ENCODE data around the gene PYGM. TPM values are rescaled to one million over a fixed set of nuclear protein-coding genes. Genes with fewer than 3 reads are reported as not detected.

PYGM gene
- total RNA-seq, 1 donor from 2014 or later, result 5.5 TPM

DNA sequence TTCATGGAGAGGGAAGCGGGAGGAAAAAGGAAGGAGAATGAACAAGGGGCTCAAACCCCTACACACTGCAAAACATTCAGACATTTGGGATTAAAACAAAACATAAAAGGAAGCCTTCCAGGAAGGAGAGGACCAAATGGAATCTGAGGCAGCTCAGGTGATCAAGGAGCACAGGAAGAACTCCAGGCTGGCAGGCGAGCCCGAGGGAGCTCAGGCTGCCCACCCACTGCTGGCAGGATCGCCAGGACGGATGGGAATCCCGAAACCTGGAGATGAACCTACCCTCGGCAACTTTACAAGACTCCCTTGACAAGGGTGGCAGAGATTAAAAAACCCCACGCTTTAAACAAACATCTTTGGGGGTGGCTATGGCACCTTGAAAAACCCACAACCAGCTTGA is 5.0 kb upstream of the PYGM start:
- peaks cover 20% of the 10 kb centered on the region for H3K4me1 Mint-ChIP-seq (ENCODE audit: low read depth, unreplicated experiment)
- peaks cover 6% of the 10 kb centered on the region for H3K36me3 Mint-ChIP-seq (ENCODE audit: unreplicated experiment)

DNA sequence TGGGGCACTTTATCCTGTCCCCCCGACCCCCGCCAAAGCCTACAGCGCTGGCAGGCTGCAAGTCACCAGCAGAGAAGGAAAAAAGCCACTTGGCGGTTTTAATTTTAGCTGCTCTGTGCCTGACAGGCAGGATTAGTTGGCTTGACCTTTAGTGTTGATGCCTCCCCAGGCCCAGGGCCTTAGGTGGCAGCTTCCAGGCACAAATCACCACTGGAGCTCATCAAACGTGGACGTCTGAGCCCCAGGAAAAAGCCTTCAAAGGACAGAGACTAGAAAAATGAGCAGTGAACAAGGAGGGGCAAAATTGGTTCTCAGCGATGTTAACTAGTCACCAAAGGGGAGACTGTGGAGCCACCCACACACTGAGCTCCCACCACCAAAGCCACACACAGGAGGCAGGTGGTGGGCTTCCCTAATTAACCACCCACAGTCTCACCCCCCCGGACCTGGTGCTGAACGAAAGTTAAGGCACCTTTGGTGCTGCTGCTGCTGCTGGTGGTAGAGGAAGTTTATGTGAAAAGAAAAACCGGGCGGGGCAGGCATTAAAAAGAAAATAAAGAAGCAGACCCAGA is 4.4 kb upstream of the PYGM start:
- peaks cover under 1% of the 10 kb centered on the region for H3K36me3 Mint-ChIP-seq (ENCODE audit: unreplicated experiment)
- H3K4me1 Mint-ChIP-seq (ENCODE audit: low read depth, unreplicated experiment), result peaks cover 25% of the 10 kb centered on the region

More for the DNA sequence above, 5.0 kb upstream of the PYGM start:
- TF ChIP-seq, protein P1, sequence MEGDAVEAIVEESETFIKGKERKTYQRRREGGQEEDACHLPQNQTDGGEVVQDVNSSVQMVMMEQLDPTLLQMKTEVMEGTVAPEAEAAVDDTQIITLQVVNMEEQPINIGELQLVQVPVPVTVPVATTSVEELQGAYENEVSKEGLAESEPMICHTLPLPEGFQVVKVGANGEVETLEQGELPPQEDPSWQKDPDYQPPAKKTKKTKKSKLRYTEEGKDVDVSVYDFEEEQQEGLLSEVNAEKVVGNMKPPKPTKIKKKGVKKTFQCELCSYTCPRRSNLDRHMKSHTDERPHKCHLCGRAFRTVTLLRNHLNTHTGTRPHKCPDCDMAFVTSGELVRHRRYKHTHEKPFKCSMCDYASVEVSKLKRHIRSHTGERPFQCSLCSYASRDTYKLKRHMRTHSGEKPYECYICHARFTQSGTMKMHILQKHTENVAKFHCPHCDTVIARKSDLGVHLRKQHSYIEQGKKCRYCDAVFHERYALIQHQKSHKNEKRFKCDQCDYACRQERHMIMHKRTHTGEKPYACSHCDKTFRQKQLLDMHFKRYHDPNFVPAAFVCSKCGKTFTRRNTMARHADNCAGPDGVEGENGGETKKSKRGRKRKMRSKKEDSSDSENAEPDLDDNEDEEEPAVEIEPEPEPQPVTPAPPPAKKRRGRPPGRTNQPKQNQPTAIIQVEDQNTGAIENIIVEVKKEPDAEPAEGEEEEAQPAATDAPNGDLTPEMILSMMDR (IDR thresholded peaks at IDR 0.05; ENCODE audit: partially characterized antibody, unreplicated experiment), result no peak
- peaks cover 4% of the 10 kb centered on the region for H3K27me3 Mint-ChIP-seq (ENCODE audit: unreplicated experiment)
- H3K27ac Mint-ChIP-seq (ENCODE audit: unreplicated experiment), result no peak overlapping the region
- H3K9me3 Mint-ChIP-seq (ENCODE audit: unreplicated experiment), result peaks cover 7% of the 10 kb centered on the region
- H3K4me3 Mint-ChIP-seq (ENCODE audit: unreplicated experiment), result peak overlapping the region; percentile 10
- DNase-seq, result no peak

DNA sequence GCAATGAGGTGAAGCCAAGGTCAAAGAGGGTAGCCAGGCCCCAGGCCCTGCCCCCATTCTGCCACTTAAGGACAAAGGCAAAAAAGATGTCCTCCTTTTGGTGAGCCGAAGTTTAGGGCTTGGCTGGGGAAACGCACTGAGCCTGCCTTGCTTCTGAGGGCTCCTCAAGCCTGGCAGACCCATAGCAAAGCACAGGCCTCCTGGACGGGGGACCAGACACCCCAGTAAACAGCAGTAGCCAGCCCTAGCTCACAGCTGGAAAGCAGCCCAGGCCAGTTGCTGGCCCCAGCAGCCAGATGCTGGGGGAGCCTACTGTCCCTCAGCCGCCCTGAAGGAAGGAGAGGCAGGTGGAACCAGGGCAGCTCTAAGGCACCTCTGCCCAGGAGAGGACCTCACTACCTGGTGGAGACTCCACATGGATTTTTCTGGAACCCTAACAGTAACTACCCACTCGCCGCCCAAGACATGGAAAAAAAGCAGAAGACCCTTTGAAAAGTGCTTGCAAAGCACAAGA is 3.8 kb upstream of the PYGM start:
- no peak for DNase-seq
- Mint-ChIP-seq H3K4me1 (ENCODE audit: low read depth, unreplicated experiment) (peaks cover 25% of the 10 kb centered on the region), H3K9me3 (ENCODE audit: unreplicated experiment) (peaks cover 7% of the 10 kb centered on the region), H3K27me3 (ENCODE audit: unreplicated experiment) (peaks cover 4% of the 10 kb centered on the region), H3K36me3 (ENCODE audit: unreplicated experiment) (no peaks in the 10 kb centered on the region), H3K27ac (ENCODE audit: unreplicated experiment) (peak overlapping the region; percentile 36), H3K4me3 (ENCODE audit: unreplicated experiment) (no peak overlapping the region)
- TF ChIP-seq, protein P1 (IDR thresholded peaks at IDR 0.05; ENCODE audit: partially characterized antibody, unreplicated experiment), result no peak

More for the DNA sequence above, 4.4 kb upstream of the PYGM start:
- Mint-ChIP-seq H3K27me3 (ENCODE audit: unreplicated experiment) (peaks cover 4% of the 10 kb centered on the region), H3K9me3 (ENCODE audit: unreplicated experiment) (peaks cover 7% of the 10 kb centered on the region), H3K4me3 (ENCODE audit: unreplicated experiment) (peak overlapping the region; percentile 21), H3K27ac (ENCODE audit: unreplicated experiment) (peak overlapping the region; percentile 36)
- TF ChIP-seq, protein P1 (IDR thresholded peaks at IDR 0.05; ENCODE audit: partially characterized antibody, unreplicated experiment), result no peak
- DNase-seq, result no peak

DNA sequence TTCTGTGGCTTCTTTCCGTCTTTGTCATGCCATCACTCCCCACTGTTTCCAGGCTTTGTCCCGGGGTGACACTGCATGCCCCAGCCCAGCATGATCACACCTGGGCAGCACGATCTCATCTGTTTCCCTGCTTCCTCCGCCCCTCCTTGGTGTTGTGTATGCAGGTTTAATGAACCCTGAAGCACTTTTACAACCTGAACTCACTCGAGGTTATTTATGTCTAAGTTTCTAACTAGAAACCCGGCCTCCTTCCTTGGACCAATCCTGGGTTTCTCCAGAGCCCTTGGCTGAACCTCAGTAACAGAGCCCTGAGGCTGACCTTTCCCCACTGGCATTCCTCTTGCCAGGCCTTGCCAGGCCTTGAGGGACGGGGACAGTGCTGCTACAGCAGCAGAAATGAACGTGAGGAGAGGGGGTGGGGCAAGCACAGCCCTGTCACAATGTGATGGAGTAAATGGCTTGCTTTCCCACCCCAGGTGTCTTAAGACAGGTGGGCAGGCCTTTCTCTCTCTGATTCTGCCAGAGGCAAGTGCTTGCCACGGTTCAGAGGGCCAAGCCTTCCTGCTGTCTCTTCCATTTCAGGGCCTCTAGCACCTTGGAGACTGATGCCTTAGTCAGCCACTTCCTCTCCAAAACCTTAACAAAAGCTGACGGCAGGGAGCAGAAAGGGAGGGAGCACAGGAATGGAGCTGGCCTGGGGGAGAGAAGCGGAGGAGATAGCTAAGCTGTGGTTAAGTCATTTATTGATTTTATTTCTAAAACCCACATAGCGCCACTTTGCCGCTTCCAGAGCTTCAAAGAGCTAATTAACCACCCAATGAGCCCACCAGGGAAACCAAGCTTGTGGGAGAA is 3.1 kb upstream of the PYGM start:
- H3K4me1 Mint-ChIP-seq (ENCODE audit: low read depth, unreplicated experiment), result peaks cover 23% of the 10 kb centered on the region
- peaks cover 7% of the 10 kb centered on the region for H3K9me3 Mint-ChIP-seq (ENCODE audit: unreplicated experiment)
- no peak for DNase-seq
- H3K36me3 Mint-ChIP-seq (ENCODE audit: unreplicated experiment), result no peaks in the 10 kb centered on the region
- no peak overlapping the region for H3K4me3 Mint-ChIP-seq (ENCODE audit: unreplicated experiment)
- H3K27ac Mint-ChIP-seq (ENCODE audit: unreplicated experiment), result no peak overlapping the region
- peaks cover 4% of the 10 kb centered on the region for H3K27me3 Mint-ChIP-seq (ENCODE audit: unreplicated experiment)
- TF ChIP-seq, protein P1 (IDR thresholded peaks at IDR 0.05; ENCODE audit: partially characterized antibody, unreplicated experiment), result no peak

DNA sequence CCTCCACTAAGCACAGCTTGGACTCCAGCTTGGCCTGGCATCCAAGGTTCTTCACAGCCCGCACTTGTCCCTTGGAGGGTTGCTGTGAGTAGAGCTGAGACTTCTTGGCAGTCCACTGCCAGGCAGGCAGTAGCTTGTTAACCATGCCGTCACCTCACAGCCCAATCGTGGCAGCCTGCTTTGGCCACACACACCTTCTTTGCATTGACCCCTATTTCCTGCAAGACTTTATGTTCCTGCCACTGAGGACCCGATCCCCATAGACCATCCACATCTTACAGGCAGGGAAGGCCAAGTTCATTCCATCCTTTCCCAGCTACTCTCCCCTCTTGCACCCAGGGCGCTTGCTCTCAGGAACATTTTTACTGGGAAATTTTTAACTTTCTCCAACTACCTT is 2.5 kb upstream of the PYGM start:
- Mint-ChIP-seq H3K27me3 (ENCODE audit: unreplicated experiment) (peaks cover 6% of the 10 kb centered on the region), H3K36me3 (ENCODE audit: unreplicated experiment) (no peaks in the 10 kb centered on the region), H3K9me3 (ENCODE audit: unreplicated experiment) (peaks cover 7% of the 10 kb centered on the region), H3K27ac (ENCODE audit: unreplicated experiment) (no peak overlapping the region), H3K4me1 (ENCODE audit: low read depth, unreplicated experiment) (peaks cover 23% of the 10 kb centered on the region), H3K4me3 (ENCODE audit: unreplicated experiment) (no peak overlapping the region)
- TF ChIP-seq, protein P1 (IDR thresholded peaks at IDR 0.05; ENCODE audit: partially characterized antibody, unreplicated experiment), result no peak
- DNase-seq, result no peak
